Measurements from ENCODE around the gene CACNA1A.

GRCh38 chr19:13526552-13526951 lies 20.3 kb upstream of the CACNA1A start:
- TF ChIP-seq CEBPB (IDR thresholded peaks at IDR 0.05) = no peak
- TF ChIP-seq MYC (IDR thresholded peaks at IDR 0.05; ENCODE audit: borderline replicate concordance, low read length) = no peak
